Activated effector memory CD4-positive, alpha-beta T cell treated with Interleukin-2 at 50 U/mL for 16 hours (primary cell): ENCODE results near the gene LRRC75B.
"Not testable (repeated sequence)": the region's sequence is repeated elsewhere in the genome, so short reads cannot be mapped to it uniquely, and the experiment has no call there.

ENCODE experiments used
- DNase-seq: peaks from one replicate; pipeline ENCODE4 v3.0.0-alpha.2; 2020

Gene LRRC75B

GRCh38 chr22:24592851-24593558 lies at the start of gene LRRC75B:
Gene LRRC75B, minus strand, starts transcription at chr22:24593073. Its CDS starts 34 bp downstream, at chr22:24593039.
- DNase-seq: no peak

- DNase-seq: not testable (repeated sequence)
Observed at GRCh38 chr22:24642307-24642706, 49.4 kb upstream of the LRRC75B start.

DNA sequence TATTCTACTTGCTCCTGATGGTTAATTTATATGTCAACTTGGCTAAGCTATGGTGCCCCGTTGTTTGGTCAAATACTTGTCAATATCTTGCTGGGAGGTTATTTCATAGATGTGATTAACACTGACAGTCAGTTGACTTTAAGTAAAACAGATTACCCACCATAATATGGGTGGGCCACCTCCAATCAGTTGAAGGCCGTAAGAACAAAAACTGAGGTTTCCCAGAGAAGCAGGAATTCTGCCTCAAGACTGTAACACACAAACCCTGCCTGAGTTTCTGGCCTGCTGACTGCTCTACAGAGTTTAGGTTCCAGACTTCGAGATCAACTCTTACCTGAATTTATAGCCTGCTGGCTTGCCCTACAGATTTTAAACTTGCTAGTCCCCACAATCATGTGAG lies 43.6 kb upstream of the LRRC75B start:
- DNase-seq: not testable (repeated sequence)

DNA sequence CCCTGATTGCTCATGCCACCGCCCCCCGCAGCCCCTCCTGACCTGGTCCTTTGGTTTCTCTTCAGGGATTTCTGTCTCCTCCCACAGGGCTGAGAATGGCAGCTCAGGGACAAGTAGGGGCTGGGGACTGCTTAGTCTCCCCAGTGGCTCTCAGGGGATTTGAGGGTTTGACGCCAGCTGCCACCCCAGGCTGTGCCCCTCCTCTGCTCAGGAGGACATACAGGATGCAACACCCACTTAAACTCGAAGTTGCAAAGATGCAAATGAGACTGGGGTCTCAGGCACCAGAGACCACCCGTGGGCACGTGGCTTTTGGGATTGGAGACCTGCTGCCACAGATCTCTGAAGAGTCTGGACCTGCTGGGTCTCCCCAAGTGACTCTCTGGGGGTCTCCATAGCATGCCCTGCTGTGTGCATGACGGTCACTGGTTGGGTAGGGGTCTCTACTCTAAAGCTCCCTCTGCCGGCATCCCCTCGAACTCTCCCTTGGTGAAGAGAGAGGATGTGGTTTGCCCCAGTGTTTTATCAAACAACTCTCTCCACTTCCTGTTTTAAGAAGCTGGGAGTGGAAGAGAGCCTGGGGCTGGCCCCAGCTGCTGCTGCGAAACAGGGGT lies 42.0 kb upstream of the LRRC75B start:
- DNase-seq: not testable (repeated sequence)

DNA sequence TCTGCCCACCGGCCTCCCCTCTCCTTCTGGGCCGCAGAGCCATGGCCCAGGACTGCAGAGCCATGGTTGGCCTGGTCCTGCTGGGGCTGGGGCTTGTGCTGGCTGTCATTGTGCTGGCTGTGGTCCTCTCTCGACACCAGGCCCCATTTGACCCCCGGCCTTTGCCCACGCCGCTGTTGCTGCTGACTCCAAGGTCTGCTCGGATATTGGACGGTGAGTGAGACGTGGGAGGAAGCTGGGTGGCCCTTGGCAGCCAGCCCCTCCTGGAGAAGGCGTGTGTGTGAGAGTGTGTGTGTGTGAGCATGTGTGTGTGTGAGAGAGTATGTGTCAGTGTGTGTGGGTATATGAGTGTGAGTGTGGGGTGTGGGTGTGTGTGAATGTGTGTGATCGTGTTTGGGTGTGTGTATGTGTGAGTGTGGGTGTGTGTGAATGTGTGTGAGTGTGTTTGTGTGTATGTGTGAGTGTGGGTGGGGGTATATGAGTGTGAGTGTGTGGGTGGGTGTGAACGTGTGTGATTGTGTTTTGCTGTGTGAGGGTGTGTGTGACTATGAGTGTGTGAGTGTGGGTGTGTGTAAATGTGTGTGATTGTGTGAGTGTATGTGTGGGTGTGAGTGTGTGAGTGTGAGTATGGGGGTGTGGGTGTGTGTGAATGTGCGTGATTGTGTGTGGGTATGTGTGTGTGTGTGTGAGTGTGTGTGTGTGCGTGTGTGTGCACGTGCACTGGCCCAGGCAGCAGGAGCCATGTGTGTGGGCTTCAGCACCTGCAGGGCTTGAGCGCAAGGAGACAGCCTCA lies 40.6 kb upstream of the LRRC75B start:
- DNase-seq: not testable (repeated sequence)

DNA sequence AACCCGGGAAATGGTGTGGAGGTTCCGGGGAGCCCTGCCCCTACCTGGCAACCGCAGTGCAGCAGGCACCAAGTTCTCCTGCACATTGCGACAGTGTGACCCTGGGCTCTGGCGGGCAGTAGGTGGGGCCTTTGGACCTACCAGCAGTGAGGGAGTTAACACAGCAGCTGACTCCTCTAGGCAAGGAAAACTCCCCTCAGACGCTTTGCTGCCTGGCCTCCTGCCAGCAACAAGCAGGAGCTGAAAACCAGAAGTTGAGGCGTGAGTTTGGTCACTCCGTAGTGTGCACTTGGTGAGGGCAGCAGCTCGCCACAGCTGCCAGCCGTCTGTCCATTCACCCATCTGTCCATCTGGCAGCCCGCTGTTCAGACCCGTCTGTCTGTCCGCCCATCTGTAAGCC lies 39.8 kb upstream of the LRRC75B start:
- not testable (repeated sequence) for DNase-seq

- DNase-seq: not testable (repeated sequence)
Observed at GRCh38 chr22:24631430-24632122, 38.7 kb upstream of the LRRC75B start.

GRCh38 chr22:24630812-24631427 lies 38.0 kb upstream of the LRRC75B start:
- DNase-seq: not testable (repeated sequence)

DNA sequence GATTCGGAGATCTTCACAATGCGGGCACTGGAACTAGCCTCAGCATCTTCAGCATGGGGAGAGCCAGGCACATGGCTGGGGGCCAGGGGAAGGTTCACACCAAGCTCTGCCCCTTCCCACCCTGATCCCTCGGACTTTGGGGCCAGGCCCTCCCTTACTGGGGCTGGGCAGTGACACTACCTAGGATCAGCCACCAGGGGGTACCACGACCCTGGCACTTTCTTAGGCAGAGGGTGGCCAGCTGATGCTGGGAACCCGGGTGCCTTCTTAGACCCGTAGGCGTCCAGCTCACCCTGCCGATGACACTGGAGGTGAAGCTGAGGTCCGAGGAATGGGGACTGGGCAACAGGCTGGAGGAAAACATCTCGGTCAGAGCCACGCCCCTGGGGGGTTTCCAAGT lies 36.2 kb upstream of the LRRC75B start:
- not testable (repeated sequence) for DNase-seq

GRCh38 chr22:24627911-24628310 lies 35.0 kb upstream of the LRRC75B start:
- DNase-seq: not testable (repeated sequence)

DNA sequence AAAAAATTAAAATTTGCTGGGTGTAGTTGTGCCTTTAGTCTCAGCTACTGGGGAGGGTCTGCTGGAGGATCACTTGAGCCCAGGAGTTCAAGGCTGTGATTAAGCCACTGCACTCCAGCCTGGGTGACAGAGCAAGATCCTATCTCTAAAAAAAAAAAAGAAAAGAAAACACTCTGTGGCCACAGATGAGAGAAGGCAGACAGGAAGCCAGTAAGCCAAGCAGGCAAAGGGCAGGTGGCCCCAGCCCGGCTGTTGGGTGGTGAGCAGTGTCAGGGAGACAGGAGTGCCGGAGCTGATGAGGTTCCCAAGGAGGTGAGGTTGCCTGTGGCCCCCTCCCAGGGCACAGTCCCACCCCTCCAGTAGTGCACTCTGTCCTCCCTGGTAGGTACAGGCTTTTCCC lies 29.7 kb upstream of the LRRC75B start:
- DNase-seq: not testable (repeated sequence)

GRCh38 chr22:24621244-24621643 lies 28.4 kb upstream of the LRRC75B start:
- DNase-seq: not testable (repeated sequence)

- not testable (repeated sequence) for DNase-seq
Observed at GRCh38 chr22:24614794-24615193, 21.9 kb upstream of the LRRC75B start.

- DNase-seq: not testable (repeated sequence)
Observed at GRCh38 chr22:24609888-24610287, 17.0 kb upstream of the LRRC75B start.

DNA sequence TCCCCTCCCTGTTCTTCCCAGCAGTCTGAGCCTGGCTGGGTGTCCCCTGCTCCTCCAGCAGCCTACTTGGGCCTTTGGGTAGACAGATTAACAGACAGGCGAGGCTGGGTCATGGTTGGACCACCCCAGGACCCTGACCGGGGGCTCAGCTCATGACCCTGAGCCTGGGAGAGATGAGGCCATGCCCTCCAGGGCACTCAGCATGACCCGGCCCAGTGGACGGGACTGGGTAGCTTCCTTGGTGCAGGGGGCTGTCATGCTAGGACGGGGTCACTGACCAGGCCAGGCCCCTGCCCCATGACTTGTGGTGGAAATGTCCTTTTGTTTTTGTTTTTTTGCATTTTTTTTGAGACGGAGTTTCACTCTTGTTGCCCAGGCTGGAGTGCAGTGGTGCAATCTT lies 15.5 kb upstream of the LRRC75B start:
- DNase-seq: not testable (repeated sequence)

- peak; percentile 50 for DNase-seq
Observed at GRCh38 chr22:24607429-24607983, 14.6 kb upstream of the LRRC75B start.

DNA sequence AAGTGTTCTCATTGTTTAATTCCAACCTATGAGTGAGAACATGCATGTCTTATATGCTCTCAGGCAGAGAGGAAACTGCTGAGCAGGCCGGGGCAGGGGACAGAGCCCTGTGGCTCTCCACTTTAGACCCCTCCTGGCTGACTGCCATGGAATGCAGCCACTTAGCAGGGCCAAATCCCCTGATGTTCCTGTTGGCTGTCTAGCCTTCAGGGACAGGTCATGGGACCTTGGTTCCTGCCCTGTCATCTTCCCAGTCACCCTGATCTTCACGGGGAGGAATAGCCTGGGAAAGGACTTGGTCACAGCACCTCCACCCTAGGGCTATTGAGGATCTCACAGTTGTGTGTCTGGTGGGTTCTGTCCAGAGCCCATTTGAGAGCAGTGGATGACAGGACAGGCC lies 13.5 kb upstream of the LRRC75B start:
- not testable (repeated sequence) for DNase-seq

GRCh38 chr22:24603770-24604629 lies 11.1 kb upstream of the LRRC75B start:
- not testable (repeated sequence) for DNase-seq

DNA sequence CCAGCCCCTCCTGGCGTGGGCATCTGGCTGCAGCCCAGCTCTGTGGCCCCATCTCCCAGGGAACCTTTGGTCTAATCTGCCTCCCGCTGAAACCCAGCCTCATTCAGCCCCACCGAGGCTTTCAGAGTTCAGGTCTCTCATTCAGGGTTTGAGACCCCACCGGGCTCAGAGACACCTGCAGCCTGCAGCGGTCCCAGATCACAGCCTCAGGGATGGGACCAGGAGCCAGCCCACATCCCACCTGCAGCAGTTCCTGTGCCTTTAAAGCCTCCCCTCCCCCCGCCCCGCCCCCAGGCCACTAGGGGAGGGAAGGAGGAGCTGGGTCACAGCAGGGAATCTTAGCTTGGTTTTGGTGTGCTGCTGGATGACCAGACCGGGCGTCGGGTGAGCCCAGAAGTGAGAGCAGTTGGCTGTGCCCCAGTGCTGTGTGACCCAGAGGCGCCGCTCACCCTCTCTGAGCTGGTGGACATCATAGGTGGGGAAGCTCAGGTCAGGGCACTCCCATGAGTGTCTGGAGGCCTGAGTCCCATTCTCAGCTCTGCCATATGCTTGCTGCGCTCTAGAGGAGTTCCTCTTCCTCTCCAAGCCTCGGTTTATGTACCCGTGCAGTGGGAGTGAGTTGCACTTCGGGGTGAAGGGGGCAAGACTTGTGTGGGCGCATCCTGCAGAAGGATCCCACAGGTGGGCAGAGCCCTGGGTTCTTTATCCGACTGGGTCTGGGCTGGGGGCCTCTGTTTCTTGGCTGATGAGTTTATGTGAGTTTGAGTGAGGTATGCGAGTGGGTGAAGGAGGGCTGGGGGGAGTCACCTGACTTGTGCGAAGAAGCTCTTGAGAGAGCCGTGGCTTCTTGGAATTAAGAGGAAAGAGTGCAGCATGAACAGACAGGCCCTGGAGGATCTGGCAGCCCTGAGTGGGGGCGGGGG lies 10.2 kb upstream of the LRRC75B start, which contains the start of gene GGT1:
Gene GGT1, plus strand, starts transcription at position 347 of the 923 bp plus-strand sequence. CDS start 7,889 bp downstream, outside the sequence.
- not testable (repeated sequence) for DNase-seq
